OCI-LY1 (cell line): ENCODE measurements around the gene DDIT4L.

Source experiments
- CTCF ChIP-seq: fragments of 200-600 bp; sonication (generic), shearing (Covaris generic); IDR thresholded peaks from 2 replicates; pipeline ENCODE4 v1.5.1; 2017; ENCODE audit warnings: mild to moderate bottlenecking, antibody characterized with exemption, low read length, moderate library complexity, mixed read lengths
- EZH2 ChIP-seq: fragments of 200-600 bp; sonication (generic), shearing (Covaris generic); IDR thresholded peaks from 2 replicates; pipeline ENCODE4 v1.8.0; 2017; ENCODE audit warnings: borderline replicate concordance, mixed run types, mild to moderate bottlenecking, antibody characterized with exemption, low read length, moderate library complexity, mixed read lengths

GRCh38 chr4:100208459-100208858, 18.2 kb upstream of the DDIT4L start:
- TF ChIP-seq CTCF, result no peak
- TF ChIP-seq EZH2, result no peak
